NOMO-1 treated with dmso at 0.1 percent for 144 hours (cell line): ENCODE measurements around the gene ERFE.

Experiments used
- DNase-seq: peaks from one replicate; lab custom pipeline; 2025; ENCODE audit not compliant: unreplicated experiment; lab: John Stamatoyannopoulos, UW

The ERFE gene

GRCh38 chr2:238125127-238125885 is 33.5 kb upstream of the ERFE start:
- no peak for DNase-seq

GRCh38 chr2:238126338-238126737 is 32.4 kb upstream of the ERFE start:
- no peak for DNase-seq

- no peak for DNase-seq
These were observed 32.0 kb upstream of the ERFE start for GRCh38 chr2:238126775-238127164.

- no peak for DNase-seq
These were observed 31.4 kb upstream of the ERFE start for GRCh38 chr2:238127165-238128060.

GRCh38 chr2:238128061-238128440 is 30.7 kb upstream of the ERFE start:
- DNase-seq = no peak

GRCh38 chr2:238128534-238129001 is 30.2 kb upstream of the ERFE start:
- DNase-seq = no peak

DNA sequence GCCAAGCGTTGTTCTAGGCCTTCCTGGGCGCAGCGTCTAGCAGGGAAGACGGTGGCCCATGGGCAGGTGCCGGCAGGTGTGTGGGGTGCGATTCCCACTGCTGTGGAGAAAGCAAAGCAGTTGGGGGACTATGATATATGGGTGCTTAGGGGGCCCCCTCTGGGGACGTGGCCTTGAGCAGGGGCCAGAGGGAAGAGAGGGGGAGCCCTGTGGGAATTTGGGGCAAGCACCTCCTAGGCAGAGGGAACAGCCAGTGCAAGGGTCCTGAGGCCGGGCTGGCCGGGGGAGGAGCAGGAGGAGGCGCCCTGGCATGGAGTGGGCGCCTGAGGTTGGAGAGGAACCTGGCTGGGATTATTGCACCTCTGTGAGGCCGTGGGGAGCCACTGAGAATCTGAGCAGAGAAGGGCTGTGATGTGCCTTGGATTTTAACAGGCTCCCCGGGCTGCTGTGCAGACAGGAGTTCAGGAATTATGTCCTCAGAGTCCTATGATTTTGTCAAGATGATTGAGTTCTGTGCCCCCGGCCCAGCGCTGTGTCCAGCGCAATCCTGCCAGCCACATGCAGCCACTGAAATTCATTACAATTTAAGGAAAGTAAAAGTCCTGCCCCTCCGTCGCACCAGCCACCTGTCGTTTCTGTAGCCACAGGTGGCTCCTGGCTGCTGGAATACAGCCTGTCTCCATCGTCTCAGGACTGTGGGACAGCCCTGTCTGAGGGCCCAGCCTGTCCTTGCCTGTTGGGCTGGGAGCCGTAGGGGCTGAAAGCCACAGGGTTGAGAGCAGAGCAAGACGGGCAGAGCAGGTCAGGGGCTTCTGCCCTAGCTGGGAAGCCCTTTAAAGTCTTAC is 29.4 kb upstream of the ERFE start:
- no peak for DNase-seq

- DNase-seq = no peak
These were observed 28.6 kb upstream of the ERFE start for GRCh38 chr2:238130111-238130695.

- no peak for DNase-seq
These were observed 27.8 kb upstream of the ERFE start for GRCh38 chr2:238130696-238131628.

- no peak for DNase-seq
These were observed 26.9 kb upstream of the ERFE start for GRCh38 chr2:238131761-238132462.

DNA sequence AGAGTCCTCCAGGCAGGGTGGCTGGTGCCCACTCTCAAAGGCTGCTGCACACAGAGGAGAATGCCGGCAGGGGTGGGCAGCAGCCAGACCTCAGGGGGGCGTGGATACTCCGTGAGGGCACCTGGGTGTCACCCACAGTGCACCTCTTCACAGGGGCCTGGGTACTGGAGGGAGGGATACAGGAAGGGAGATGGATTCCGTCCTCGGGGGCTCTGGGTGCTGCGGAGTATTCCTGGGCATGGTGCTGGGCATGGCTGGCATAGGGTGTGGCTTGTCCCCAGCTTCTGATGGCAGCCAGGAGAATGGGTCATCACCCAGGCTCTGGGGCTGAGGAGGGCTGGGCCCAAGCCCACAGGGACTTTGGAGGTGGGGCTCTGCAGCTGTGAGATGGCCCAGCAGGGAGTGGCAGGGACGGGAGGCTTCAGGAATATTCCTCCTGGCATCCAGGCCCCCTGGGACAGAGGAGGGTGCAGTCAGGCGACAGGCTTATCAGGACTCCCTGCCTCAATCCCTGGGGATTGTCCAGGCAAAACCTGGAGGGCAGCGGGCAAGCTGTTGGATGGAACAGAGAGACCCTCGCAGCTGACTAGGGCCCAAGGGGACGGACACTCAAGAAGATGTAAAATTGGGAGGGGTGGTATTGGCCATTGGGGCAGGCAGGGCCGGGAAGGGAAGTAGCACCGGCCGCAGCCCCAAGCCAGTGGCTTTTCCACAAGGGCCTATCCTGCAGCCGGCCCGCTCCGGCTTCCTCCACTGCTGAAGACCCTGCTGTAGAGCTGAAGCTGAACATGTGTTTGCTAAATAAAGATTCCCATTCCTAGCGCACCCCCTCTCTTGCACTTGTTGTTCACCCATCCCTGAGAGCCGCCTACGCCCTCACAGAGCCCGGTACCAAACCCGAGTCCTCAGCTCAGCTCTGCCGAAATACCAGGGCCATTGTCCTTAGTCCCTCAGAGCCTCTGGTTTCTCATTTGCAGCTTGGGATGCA is 26.0 kb upstream of the ERFE start:
- no peak for DNase-seq

- no peak for DNase-seq
These were observed 25.0 kb upstream of the ERFE start for GRCh38 chr2:238133499-238134392.

- DNase-seq = no peak
These were observed 24.4 kb upstream of the ERFE start for GRCh38 chr2:238134393-238134785.

DNA sequence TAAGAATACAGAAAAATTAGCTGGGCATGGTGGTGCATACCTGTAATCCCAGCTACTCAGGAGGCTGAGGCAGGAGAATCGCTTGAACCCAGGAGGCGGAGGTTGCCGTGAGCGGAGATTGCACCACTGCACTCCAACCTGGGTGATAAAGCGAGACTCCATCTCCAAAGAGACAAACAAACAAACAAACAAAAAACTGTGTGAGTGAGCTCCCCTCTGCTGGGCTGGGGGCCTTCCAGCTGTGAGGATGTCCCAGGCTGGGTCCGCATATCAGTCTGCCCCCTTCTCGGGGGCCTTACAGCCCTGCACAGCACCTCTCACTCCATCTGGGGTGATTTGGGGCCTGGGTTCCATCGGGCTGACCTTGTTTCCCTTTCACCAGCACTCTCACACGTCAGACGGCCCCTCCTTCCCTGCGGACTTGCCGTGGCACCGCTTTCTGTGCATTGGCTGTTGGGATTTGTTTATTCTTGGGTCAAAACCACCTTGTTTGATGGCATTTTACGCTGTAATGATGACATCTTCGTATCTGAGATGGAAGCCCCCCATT is 23.1 kb upstream of the ERFE start:
- no peak for DNase-seq

- DNase-seq = peak; percentile 13
These were observed 21.8 kb upstream of the ERFE start for GRCh38 chr2:238136820-238137537.

DNA sequence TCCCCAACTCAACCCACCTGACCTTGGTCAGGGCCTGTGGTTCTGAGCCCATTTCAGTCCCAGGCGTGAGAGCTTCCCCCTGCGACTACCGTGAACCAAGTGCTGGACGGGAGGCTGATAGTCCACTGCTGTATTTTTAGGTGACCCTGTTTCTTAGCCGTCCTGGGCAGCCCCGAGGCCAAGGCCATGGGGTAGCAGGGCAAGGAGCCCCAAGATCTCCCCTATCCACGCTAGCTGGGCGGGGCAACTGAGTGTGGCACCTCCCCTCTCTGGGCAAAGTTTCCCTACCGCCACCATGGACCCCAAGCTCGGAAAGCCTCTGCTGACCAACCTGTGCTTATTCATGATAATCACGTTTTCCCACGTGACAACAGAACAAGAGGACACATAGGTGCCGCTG is 20.9 kb upstream of the ERFE start:
- DNase-seq = no peak
